ENCODE data around the gene BOK.

DNA sequence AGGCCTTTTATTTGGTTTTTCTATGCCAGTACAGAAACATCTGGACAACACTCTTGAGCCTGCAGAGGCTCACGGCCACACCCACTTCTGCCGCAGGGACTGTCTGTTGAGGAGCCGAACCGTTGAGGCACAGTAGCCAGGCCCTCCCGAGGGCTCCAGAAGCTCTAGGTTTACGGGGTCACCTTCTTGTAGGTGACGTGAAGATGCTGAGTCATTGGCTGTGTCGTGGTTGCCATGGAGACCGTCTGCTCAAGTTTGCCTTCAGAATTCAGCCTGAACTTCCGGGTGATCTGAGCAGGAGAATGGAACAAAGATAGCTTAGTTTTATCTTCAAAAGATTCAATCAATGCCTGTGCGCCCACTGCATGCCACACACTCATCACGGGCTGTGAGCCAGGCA lies 25.9 kb downstream of the BOK start:
- TF ChIP-seq CTCF (IDR thresholded peaks at IDR 0.05; ENCODE audit: extremely low read depth in 1 of 2, insufficient read depth in 1 of 2, low read depth in 1 of 2, low read length in 2 of 2): no peak
- no peak for TF ChIP-seq POLR2A (IDR thresholded peaks at IDR 0.05; ENCODE audit: low read depth, low read length)
- TF ChIP-seq EZH2 (IDR thresholded peaks at IDR 0.05; ENCODE audit: borderline replicate concordance, low read depth, low read length, severe bottlenecking): no peak
